HG02798 (cell line): Measurements from ENCODE around the gene APBB2.

Source experiments
- ATAC-seq: cut with Tn5 transposase; IDR thresholded peaks from one replicate; pipeline ENCODE4 v1.9.1; 2021; ENCODE audit warnings: mild to moderate bottlenecking; ENCODE audit not compliant: unreplicated experiment, poor library complexity

Gene APBB2

GRCh38 chr4:40881851-40882250, 332.5 kb downstream of the APBB2 start:
- ATAC-seq, result no peak

- ATAC-seq, result no peak
These were observed 333.2 kb downstream of the APBB2 start for GRCh38 chr4:40881096-40881495.

- ATAC-seq, result no peak
These were observed 335.7 kb downstream of the APBB2 start for GRCh38 chr4:40878548-40879055.

- no peak for ATAC-seq
These were observed 337.3 kb downstream of the APBB2 start for GRCh38 chr4:40877081-40877480.

- no peak for ATAC-seq
These were observed 338.7 kb downstream of the APBB2 start for GRCh38 chr4:40875507-40876150.

- no peak for ATAC-seq
These were observed 339.4 kb downstream of the APBB2 start for GRCh38 chr4:40874901-40875300.

- no peak for ATAC-seq
These were observed 340.0 kb downstream of the APBB2 start for GRCh38 chr4:40874331-40874730.

GRCh38 chr4:40871695-40872250, 342.6 kb downstream of the APBB2 start:
- no peak for ATAC-seq

GRCh38 chr4:40870150-40870549, 344.2 kb downstream of the APBB2 start:
- ATAC-seq, result no peak

- ATAC-seq, result no peak
These were observed 348.6 kb downstream of the APBB2 start for GRCh38 chr4:40865696-40866095.

GRCh38 chr4:40864531-40864930, 349.8 kb downstream of the APBB2 start:
- no peak for ATAC-seq

GRCh38 chr4:40858962-40859361, 355.4 kb downstream of the APBB2 start:
- no peak for ATAC-seq

- no peak for ATAC-seq
These were observed 356.4 kb downstream of the APBB2 start for GRCh38 chr4:40857956-40858355.

GRCh38 chr4:40856840-40857362, 357.4 kb downstream of the APBB2 start:
- ATAC-seq, result peak; percentile 98

GRCh38 chr4:40856277-40856839, 358.0 kb downstream of the APBB2 start:
- no peak for ATAC-seq

GRCh38 chr4:40850496-40850895, 363.8 kb downstream of the APBB2 start:
- ATAC-seq, result no peak

GRCh38 chr4:40848940-40849339, 365.4 kb downstream of the APBB2 start:
- ATAC-seq, result no peak

GRCh38 chr4:40848251-40848650, 366.1 kb downstream of the APBB2 start:
- no peak for ATAC-seq

- ATAC-seq, result no peak
These were observed 367.8 kb downstream of the APBB2 start for GRCh38 chr4:40846532-40846931.

- ATAC-seq, result no peak
These were observed 369.0 kb downstream of the APBB2 start for GRCh38 chr4:40845154-40845835.

GRCh38 chr4:40844261-40844660, 370.1 kb downstream of the APBB2 start:
- no peak for ATAC-seq
